Loucy (cell line): ENCODE results near the gene COQ8B.

Experiments
- H2AFZ ChIP-seq: fragments of 200-600 bp; sonication (generic); 2 replicates; pipeline ENCODE4 v1.6.0; 2016; ENCODE audit warnings: antibody characterized with exemption, mild to moderate bottlenecking, low read length, moderate library complexity
- H3F3A ChIP-seq: fragments of 200-600 bp; 2 replicates; pipeline ENCODE4 v1.6.0; 2016; ENCODE audit warnings: antibody characterized with exemption, low read depth, mild to moderate bottlenecking
- H3K27me3 ChIP-seq: fragments of 200-600 bp; sonication (generic); 2 replicates; pipeline ENCODE4 v1.6.1; 2014; ENCODE audit warnings: low read length, mild to moderate bottlenecking; ENCODE audit not compliant: insufficient read depth, poor library complexity, severe bottlenecking
- H3K36me3 ChIP-seq: fragments of 200-600 bp; sonication (generic); 2 replicates; pipeline ENCODE4 v1.6.1; 2016; ENCODE audit warnings: low read length; ENCODE audit not compliant: insufficient read depth
- H3K4me1 ChIP-seq: fragments of 200-600 bp; sonication (generic); 2 replicates; pipeline ENCODE4 v1.5.1; 2014; ENCODE audit warnings: low read length, mild to moderate bottlenecking; ENCODE audit not compliant: insufficient read depth, poor library complexity, severe bottlenecking
- H3K4me2 ChIP-seq: fragments of 200-600 bp; sonication (generic); 2 replicates; pipeline ENCODE4 v1.6.0; 2014; ENCODE audit warnings: antibody characterized with exemption, low read length, low read depth, mild to moderate bottlenecking; ENCODE audit not compliant: poor library complexity, severe bottlenecking
- H3K4me3 ChIP-seq: fragments of 200-600 bp; sonication (generic); 2 replicates; pipeline ENCODE4 v1.5.1; 2014; ENCODE audit warnings: low read length, mild to moderate bottlenecking, mixed read lengths; ENCODE audit not compliant: poor library complexity, severe bottlenecking
- H3K79me2 ChIP-seq: fragments of 200-600 bp; sonication (generic); 2 replicates; pipeline ENCODE4 v1.6.1; 2014; ENCODE audit warnings: low read length; ENCODE audit not compliant: insufficient read depth
- H3K9ac ChIP-seq: fragments of 200-600 bp; sonication (generic); 2 replicates; pipeline ENCODE4 v1.6.0; 2014; ENCODE audit warnings: mild to moderate bottlenecking, low read depth, low read length, moderate library complexity; ENCODE audit not compliant: poor library complexity, severe bottlenecking
- H3K9me2 ChIP-seq: fragments of 200-600 bp; sonication (generic); replicated peaks from 2 replicates; pipeline ENCODE4 v1.6.1; 2016; ENCODE audit warnings: low read depth, low read length, mixed read lengths
- H3K9me3 ChIP-seq: fragments of 200-600 bp; sonication (generic); 2 replicates; pipeline ENCODE4 v1.6.1; 2014; ENCODE audit warnings: mild to moderate bottlenecking, antibody characterized with exemption, low read length, low read depth; ENCODE audit not compliant: insufficient read depth
- H4K20me1 ChIP-seq: fragments of 200-600 bp; sonication (generic); 2 replicates; pipeline ENCODE4 v1.6.0; 2014; ENCODE audit warnings: antibody characterized with exemption, low read length, mild to moderate bottlenecking; ENCODE audit not compliant: insufficient read depth, poor library complexity, severe bottlenecking
- CTCF ChIP-seq: fragments of 200-600 bp; sonication (generic); conservative IDR thresholded peaks from 2 replicates; pipeline ENCODE4 v1.5.1; 2014; ENCODE audit warnings: mild to moderate bottlenecking, antibody characterized with exemption, low read length
- EZH2phosphoT487 ChIP-seq: fragments of 200-600 bp; IDR thresholded peaks from 2 replicates; pipeline ENCODE4 v1.6.1; 2018; ENCODE audit warnings: antibody characterized with exemption, mild to moderate bottlenecking, moderate library complexity, borderline replicate concordance

COQ8B gene

GRCh38 chr19:40685563-40685962 lies 31.1 kb downstream of the COQ8B start:
- no peaks in the 10 kb centered on the region for H3K27me3 ChIP-seq
- TF ChIP-seq EZH2phosphoT487 (no peak), CTCF (no peak)
- no peak overlapping the region for H3K9ac ChIP-seq
- H4K20me1 ChIP-seq: no peaks in the 10 kb centered on the region
- no peak overlapping the region for H3K4me2 ChIP-seq
- H3F3A ChIP-seq: no peaks in the 10 kb centered on the region
- H3K36me3 ChIP-seq: no peaks in the 10 kb centered on the region
- H2AFZ ChIP-seq: no peak overlapping the region
- H3K9me2 ChIP-seq: no peaks in the 10 kb centered on the region
- H3K4me3 ChIP-seq: no peak overlapping the region
- H3K79me2 ChIP-seq: no peaks in the 10 kb centered on the region
- H3K4me1 ChIP-seq: peaks cover 13% of the 10 kb centered on the region
- H3K9me3 ChIP-seq: no peaks in the 10 kb centered on the region

GRCh38 chr19:40685016-40685526 lies 31.6 kb downstream of the COQ8B start:
- Histone ChIP-seq H3K9ac (no peak overlapping the region), H3K79me2 (no peaks in the 10 kb centered on the region), H3K9me3 (no peaks in the 10 kb centered on the region), H4K20me1 (no peaks in the 10 kb centered on the region), H3K36me3 (no peaks in the 10 kb centered on the region), H3K4me2 (no peak overlapping the region), H3F3A (no peaks in the 10 kb centered on the region), H3K4me3 (no peak overlapping the region), H3K27me3 (no peaks in the 10 kb centered on the region), H3K9me2 (no peaks in the 10 kb centered on the region), H2AFZ (no peak overlapping the region), H3K4me1 (peaks cover 11% of the 10 kb centered on the region)
- TF ChIP-seq CTCF (no peak), EZH2phosphoT487 (no peak)

GRCh38 chr19:40684280-40684679 lies 32.4 kb downstream of the COQ8B start:
- no peaks in the 10 kb centered on the region for H3F3A ChIP-seq
- no peaks in the 10 kb centered on the region for H3K79me2 ChIP-seq
- H3K4me3 ChIP-seq: no peak overlapping the region
- no peaks in the 10 kb centered on the region for H3K36me3 ChIP-seq
- H4K20me1 ChIP-seq: no peaks in the 10 kb centered on the region
- H3K4me1 ChIP-seq: peaks cover 3% of the 10 kb centered on the region
- H3K27me3 ChIP-seq: no peaks in the 10 kb centered on the region
- no peaks in the 10 kb centered on the region for H3K9me2 ChIP-seq
- TF ChIP-seq CTCF: no peak
- TF ChIP-seq EZH2phosphoT487: no peak
- no peaks in the 10 kb centered on the region for H3K9me3 ChIP-seq
- no peak overlapping the region for H2AFZ ChIP-seq
- no peak overlapping the region for H3K9ac ChIP-seq
- no peak overlapping the region for H3K4me2 ChIP-seq
